C4-2B (cell line): Measurements from ENCODE around the gene PEPD.

Source experiments
- CTCF ChIP-seq: fragments of 450-650 bp; conservative IDR thresholded peaks from 2 replicates; pipeline ENCODE4 v1.5.1; 2017; ENCODE audit warnings: mild to moderate bottlenecking
- ZFX ChIP-seq: fragments of 450-650 bp; IDR thresholded peaks from 2 replicates; pipeline ENCODE4 v1.6.1; 2017

- TF ChIP-seq CTCF: no peak
- TF ChIP-seq ZFX: no peak
These were observed 164.0 kb downstream of the PEPD start for GRCh38 chr19:33357556-33357955.
